Esophagus squamous epithelium (tissue), 5 donors: Measurements from ENCODE around the gene CERS4. TPM values are rescaled to one million over a fixed set of nuclear protein-coding genes. Genes with fewer than 3 reads are reported as not detected.
"Not testable (repeated sequence)": the region's sequence is repeated elsewhere in the genome, so short reads cannot be mapped to it uniquely, and the experiment has no call there.

Source experiments
- DNase-seq: peaks from one replicate; lab custom pipeline; 2025; lab: John Stamatoyannopoulos, UW
- H3K27ac ChIP-seq, 4 donors: fragments of 200-600 bp; sonication (generic); one replicate each; pipeline ENCODE4 v1.5.1; 2016 to 2019; ENCODE audit warnings: mild to moderate bottlenecking in 1 of 4
- H3K27me3 ChIP-seq, 4 donors: fragments of 200-600 bp; sonication (generic); 1 replicate in 3 of 4; 2 replicates in 1 of 4; pipeline versions ENCODE4 v1.5.1 to v1.6.0; 2017 to 2021; ENCODE audit warnings: antibody characterized with exemption in 1 of 4
- H3K36me3 ChIP-seq, 3 donors: fragments of 200-600 bp; sonication (generic); one replicate each; pipeline ENCODE4 v1.5.1; 2016 to 2019
- H3K4me1 ChIP-seq, 3 donors: fragments of 200-600 bp; sonication (generic); one replicate each; pipeline ENCODE4 v1.5.1; 2017 to 2019
- H3K4me3 ChIP-seq, 4 donors: fragments of 200-600 bp; sonication (generic); 1 replicate in 3 of 4; 2 replicates in 1 of 4; pipeline ENCODE4 v1.5.1; 2016 to 2019; ENCODE audit warnings: mild to moderate bottlenecking in 2 of 4, moderate library complexity in 1 of 4
- H3K9me3 ChIP-seq, 3 donors: fragments of 200-600 bp; sonication (generic); one replicate each; pipeline ENCODE4 v1.5.1; 2016 to 2019
- POLR2A ChIP-seq, 4 donors: fragments of 450-650 bp; IDR thresholded peaks; one replicate each; pipeline ENCODE4 v1.6.1; 2017; ENCODE audit warnings: antibody characterized with exemption in 4 of 4, mild to moderate bottlenecking in 4 of 4, moderate library complexity in 3 of 4
- WGBS, 2 donors: methylation state at CpG; one replicate each; pipeline ENCODE4 v1.1.5; 2018; 5-methylcytosine and 5-hydroxymethylcytosine counted together
- intact Hi-C: fragments of 100-400 bp; cut with DNase I; formaldehyde crosslinking; loops from one replicate; pipeline ENCODE4 v1.15.0; 2022
- total RNA-seq, 4 donors: library from RNA; depleted of rRNA; stranded (reverse); fragments of >200 nt; gene quantifications; one replicate each; pipeline ENCODE4 v1.1.0, GENCODE V29; 2016
- TF ChIP-seq, protein P1 (sequence below), 6 experiments: fragments of 450-650 bp in 4 of 6; fragments of 200-600 bp in 2 of 6; sonication (generic) in 2 of 6; IDR thresholded peaks; one replicate each; pipeline ENCODE4 v1.5.1; 2016 to 2019; ENCODE audit warnings: antibody characterized with exemption in 6 of 6, mild to moderate bottlenecking in 4 of 6, moderate library complexity in 4 of 6
- donor health status: DM: yes; HTN: yes; CAD: no.

The CERS4 gene
- total RNA-seq, 4 donors from 2014 or later = 44.1 to 184 (median 89.1) TPM

DNA sequence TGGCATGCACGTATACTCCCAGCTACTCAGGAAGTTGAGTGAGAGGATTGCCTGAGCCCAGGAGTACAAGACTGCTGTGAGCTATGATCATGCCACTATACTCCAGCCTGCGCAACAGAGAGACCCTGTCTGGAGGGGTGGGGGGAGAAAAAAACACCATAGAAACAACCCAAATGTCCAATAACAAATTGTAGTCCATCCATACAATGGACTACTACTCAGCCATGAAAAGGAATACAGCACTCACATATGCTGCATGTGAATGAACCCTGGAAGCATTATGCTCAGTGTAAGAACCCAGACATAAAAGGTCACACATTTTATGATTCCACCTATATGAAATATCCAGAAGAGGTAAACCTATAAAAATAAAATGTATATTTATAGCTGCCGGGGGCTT is 56.7 kb downstream of the CERS4 start:
- Histone ChIP-seq H3K4me3 (no peak overlapping the region), H3K36me3 (peaks cover 0 to 25% (median 0%) of the 10 kb centered on the region in 3 donors), H3K4me1 (peaks cover 0 to 17% (median 3%) of the 10 kb centered on the region in 3 donors), H3K27ac (no peak overlapping the region), H3K9me3 (no peaks in the 10 kb centered on the region), H3K27me3 (peaks cover 0 to 7% (median 0%) of the 10 kb centered on the region in 4 donors)
- no peak for TF ChIP-seq POLR2A (IDR thresholded peaks at IDR 0.05)
- TF ChIP-seq, protein P1, sequence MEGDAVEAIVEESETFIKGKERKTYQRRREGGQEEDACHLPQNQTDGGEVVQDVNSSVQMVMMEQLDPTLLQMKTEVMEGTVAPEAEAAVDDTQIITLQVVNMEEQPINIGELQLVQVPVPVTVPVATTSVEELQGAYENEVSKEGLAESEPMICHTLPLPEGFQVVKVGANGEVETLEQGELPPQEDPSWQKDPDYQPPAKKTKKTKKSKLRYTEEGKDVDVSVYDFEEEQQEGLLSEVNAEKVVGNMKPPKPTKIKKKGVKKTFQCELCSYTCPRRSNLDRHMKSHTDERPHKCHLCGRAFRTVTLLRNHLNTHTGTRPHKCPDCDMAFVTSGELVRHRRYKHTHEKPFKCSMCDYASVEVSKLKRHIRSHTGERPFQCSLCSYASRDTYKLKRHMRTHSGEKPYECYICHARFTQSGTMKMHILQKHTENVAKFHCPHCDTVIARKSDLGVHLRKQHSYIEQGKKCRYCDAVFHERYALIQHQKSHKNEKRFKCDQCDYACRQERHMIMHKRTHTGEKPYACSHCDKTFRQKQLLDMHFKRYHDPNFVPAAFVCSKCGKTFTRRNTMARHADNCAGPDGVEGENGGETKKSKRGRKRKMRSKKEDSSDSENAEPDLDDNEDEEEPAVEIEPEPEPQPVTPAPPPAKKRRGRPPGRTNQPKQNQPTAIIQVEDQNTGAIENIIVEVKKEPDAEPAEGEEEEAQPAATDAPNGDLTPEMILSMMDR (IDR thresholded peaks at IDR 0.05) = no peak
- intact Hi-C loops = no loop called here
- DNase-seq = no peak
- 70 to 75% methylated on average over 3 of the region's 3 CpGs for WGBS, 2 donors

DNA sequence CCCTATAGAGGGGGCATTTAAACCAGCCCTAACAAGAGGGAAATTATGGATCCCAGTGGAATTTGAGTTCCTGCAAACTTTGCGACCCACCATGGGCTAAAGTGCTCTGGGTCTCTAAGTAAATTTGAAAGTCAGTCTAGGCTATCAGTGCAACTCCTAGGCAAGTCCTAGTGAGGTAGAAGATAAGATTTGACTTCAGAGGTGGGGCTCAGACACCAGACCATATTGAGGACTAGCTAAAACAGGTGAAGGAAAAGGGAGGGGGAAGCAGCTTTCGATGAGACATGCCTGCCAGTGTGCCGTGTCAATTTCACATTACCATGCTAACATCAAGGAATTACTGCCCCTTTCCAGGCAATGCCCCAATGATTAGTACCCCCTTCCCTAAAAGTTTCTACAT is 60.6 kb downstream of the CERS4 start:
- WGBS, 2 donors = 79 to 84% methylated on average over 3 of the region's 3 CpGs
- no peak for DNase-seq
- peaks cover 0 to 17% (median 3%) of the 10 kb centered on the region in 3 donors for H3K4me1 ChIP-seq

DNA sequence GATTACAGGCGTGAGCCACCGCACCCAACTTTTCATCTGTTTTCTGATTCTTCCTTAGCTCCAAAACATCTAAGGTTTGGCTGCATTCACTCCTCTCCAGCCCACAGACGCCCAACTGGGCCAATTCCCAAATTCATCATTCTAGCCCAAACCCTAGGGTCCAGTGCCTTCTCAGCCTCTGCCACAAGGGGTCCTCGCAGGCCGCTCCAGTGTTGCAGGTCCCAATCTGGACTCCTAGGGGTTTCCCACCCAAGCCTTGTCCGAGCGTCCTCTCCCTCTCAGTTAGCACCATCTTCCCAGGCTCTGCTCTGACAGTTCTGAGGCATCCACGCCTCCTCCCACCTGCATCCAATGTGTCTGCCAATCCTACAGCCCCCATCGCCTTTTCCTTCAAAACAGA is 67.3 kb downstream of the CERS4 start:
- WGBS, 2 donors = no CpG with 5 or more reads among the region's 9 CpGs
- DNase-seq, intact Hi-C loops, H3K4me1 ChIP-seq, H3K9me3 ChIP-seq, H3K36me3 ChIP-seq, H3K27ac ChIP-seq, H3K4me3 ChIP-seq, H3K27me3 ChIP-seq: not testable (repeated sequence)

More for the DNA sequence above, 60.6 kb downstream of the CERS4 start:
- Histone ChIP-seq H3K9me3 (no peaks in the 10 kb centered on the region), H3K27ac (no peak overlapping the region), H3K36me3 (no peaks in the 10 kb centered on the region), H3K4me3 (no peak overlapping the region), H3K27me3 (peaks cover 0 to 7% (median 0%) of the 10 kb centered on the region in 4 donors)
- no peak for TF ChIP-seq POLR2A (IDR thresholded peaks at IDR 0.05)
- TF ChIP-seq, protein P1 (IDR thresholded peaks at IDR 0.05) = no peak
- intact Hi-C loops = no loop called here

DNA sequence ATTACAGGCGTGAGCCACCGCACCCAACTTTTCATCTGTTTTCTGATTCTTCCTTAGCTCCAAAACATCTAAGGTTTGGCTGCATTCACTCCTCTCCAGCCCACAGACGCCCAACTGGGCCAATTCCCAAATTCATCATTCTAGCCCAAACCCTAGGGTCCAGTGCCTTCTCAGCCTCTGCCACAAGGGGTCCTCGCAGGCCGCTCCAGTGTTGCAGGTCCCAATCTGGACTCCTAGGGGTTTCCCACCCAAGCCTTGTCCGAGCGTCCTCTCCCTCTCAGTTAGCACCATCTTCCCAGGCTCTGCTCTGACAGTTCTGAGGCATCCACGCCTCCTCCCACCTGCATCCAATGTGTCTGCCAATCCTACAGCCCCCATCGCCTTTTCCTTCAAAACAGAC is 82.2 kb downstream of the CERS4 start:
- intact Hi-C loops, H3K27me3 ChIP-seq, DNase-seq, H3K4me3 ChIP-seq, H3K27ac ChIP-seq, H3K4me1 ChIP-seq, H3K36me3 ChIP-seq, H3K9me3 ChIP-seq: not testable (repeated sequence)
- WGBS, 2 donors = no CpG with 5 or more reads among the region's 9 CpGs

DNA sequence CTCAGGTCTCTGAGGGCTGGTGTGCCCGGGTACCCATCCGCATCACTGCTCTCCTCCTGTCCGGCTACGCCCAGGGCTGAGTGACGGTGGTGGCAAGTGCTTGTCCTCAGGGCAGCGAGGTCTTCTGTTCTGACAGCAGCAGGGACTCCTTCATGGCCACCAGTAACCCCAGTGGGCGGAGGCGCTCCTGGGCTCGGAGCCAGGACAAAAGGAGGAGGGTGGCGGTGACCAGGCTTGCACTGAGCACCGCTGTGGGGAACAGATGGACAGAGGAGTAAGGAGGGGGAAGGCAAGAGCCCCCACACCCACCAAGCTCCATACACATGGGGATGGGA is 93.2 kb downstream of the CERS4 start:
- H3K27ac ChIP-seq = no peak overlapping the region
- no peak overlapping the region for H3K4me3 ChIP-seq
- H3K27me3 ChIP-seq = no peaks in the 10 kb centered on the region
- no peak for TF ChIP-seq POLR2A (IDR thresholded peaks at IDR 0.05)
- TF ChIP-seq, protein P1 (IDR thresholded peaks at IDR 0.05) = no peak
- H3K4me1 ChIP-seq = peaks cover under 1 to 13% (median 9%) of the 10 kb centered on the region in 3 donors
- H3K9me3 ChIP-seq = no peaks in the 10 kb centered on the region
- intact Hi-C loops = no loop called here
- peaks cover 0 to 18% (median 0%) of the 10 kb centered on the region in 3 donors for H3K36me3 ChIP-seq
- no peak for DNase-seq
- WGBS, 2 donors = 65% methylated on average over 11 of the region's 11 CpGs; no CpG with 5 or more reads in 1 of the 2 donors

DNA sequence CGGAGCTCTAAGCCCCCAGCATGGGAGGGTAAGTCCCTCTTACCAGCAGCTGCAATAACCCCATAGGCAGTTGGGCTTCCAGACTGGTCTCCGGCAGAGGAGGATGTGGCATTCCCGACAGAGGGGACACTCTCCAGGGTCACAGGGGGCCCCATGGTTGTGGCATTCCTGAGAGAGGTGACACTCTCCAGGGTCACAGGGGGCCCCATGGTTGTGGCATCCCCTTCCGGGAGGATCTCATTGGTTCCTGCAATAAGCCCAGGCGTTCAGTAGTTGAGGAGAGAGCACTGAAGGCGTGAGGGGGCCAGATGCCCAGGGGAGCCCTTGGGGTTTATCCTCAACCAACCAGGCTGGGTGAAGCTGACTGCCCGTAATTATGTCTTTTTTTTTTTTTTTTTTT is 93.6 kb downstream of the CERS4 start:
- no peak overlapping the region for H3K4me3 ChIP-seq
- H3K27ac ChIP-seq = no peak overlapping the region
- H3K27me3 ChIP-seq = no peaks in the 10 kb centered on the region
- TF ChIP-seq, protein P1 (IDR thresholded peaks at IDR 0.05) = no peak
- no peak for TF ChIP-seq POLR2A (IDR thresholded peaks at IDR 0.05)
- H3K9me3 ChIP-seq = no peaks in the 10 kb centered on the region
- WGBS, 2 donors = 86% methylated on average over 4 to 7 of the region's 7 CpGs
- intact Hi-C loops = no loop called here
- peaks cover 4 to 17% (median 13%) of the 10 kb centered on the region in 3 donors for H3K4me1 ChIP-seq
- peaks cover 0 to 18% (median 0%) of the 10 kb centered on the region in 3 donors for H3K36me3 ChIP-seq
- no peak for DNase-seq
